Measurements from ENCODE around the gene TMEM182.

Gene TMEM182

GRCh38 chr2:102782187-102782586 is 20.4 kb downstream of the TMEM182 start:
- no peak for TF ChIP-seq POLR2A (IDR thresholded peaks at IDR 0.05; ENCODE audit: low read depth, low read length)
- FAIRE-seq (no peak), DNase-seq (ENCODE audit: insufficient read length, low spot score) (no peak)

- TF ChIP-seq POLR2A (IDR thresholded peaks at IDR 0.05; ENCODE audit: low read depth, low read length) = no peak
- no peak for FAIRE-seq
- DNase-seq (ENCODE audit: insufficient read length, low spot score) = no peak
These were observed 21.1 kb downstream of the TMEM182 start for GRCh38 chr2:102782933-102783332.

GRCh38 chr2:102783506-102784183 is 21.8 kb downstream of the TMEM182 start:
- DNase-seq (ENCODE audit: insufficient read length, low spot score) = no peak
- FAIRE-seq = no peak
- TF ChIP-seq POLR2A (IDR thresholded peaks at IDR 0.05; ENCODE audit: low read depth, low read length) = no peak

- FAIRE-seq = no peak
- no peak for TF ChIP-seq POLR2A (IDR thresholded peaks at IDR 0.05; ENCODE audit: low read depth, low read length)
- DNase-seq (ENCODE audit: insufficient read length, low spot score) = no peak
These were observed 23.1 kb downstream of the TMEM182 start for GRCh38 chr2:102784940-102785339.

GRCh38 chr2:102788216-102788884 is 26.5 kb downstream of the TMEM182 start:
- TF ChIP-seq POLR2A (IDR thresholded peaks at IDR 0.05; ENCODE audit: low read depth, low read length) = no peak
- FAIRE-seq (no peak), DNase-seq (ENCODE audit: insufficient read length, low spot score) (no peak)

GRCh38 chr2:102788885-102789260 is 27.0 kb downstream of the TMEM182 start:
- FAIRE-seq = no peak
- DNase-seq (ENCODE audit: insufficient read length, low spot score) = no peak
- TF ChIP-seq POLR2A (IDR thresholded peaks at IDR 0.05; ENCODE audit: low read depth, low read length) = no peak

GRCh38 chr2:102789349-102790090 is 27.7 kb downstream of the TMEM182 start:
- no peak for TF ChIP-seq POLR2A (IDR thresholded peaks at IDR 0.05; ENCODE audit: low read depth, low read length)
- FAIRE-seq (no peak), DNase-seq (ENCODE audit: insufficient read length, low spot score) (no peak)

- DNase-seq (ENCODE audit: insufficient read length, low spot score) = no peak
- FAIRE-seq = no peak
- no peak for TF ChIP-seq POLR2A (IDR thresholded peaks at IDR 0.05; ENCODE audit: low read depth, low read length)
These were observed 28.2 kb downstream of the TMEM182 start for GRCh38 chr2:102790091-102790455.

- FAIRE-seq (no peak), DNase-seq (ENCODE audit: insufficient read length, low spot score) (no peak)
- TF ChIP-seq POLR2A (IDR thresholded peaks at IDR 0.05; ENCODE audit: low read depth, low read length) = no peak
These were observed 30.9 kb downstream of the TMEM182 start for GRCh38 chr2:102792568-102793208.

GRCh38 chr2:102795641-102796040 is 33.8 kb downstream of the TMEM182 start:
- TF ChIP-seq POLR2A (IDR thresholded peaks at IDR 0.05; ENCODE audit: low read depth, low read length) = no peak
- DNase-seq (ENCODE audit: insufficient read length, low spot score) (no peak), FAIRE-seq (no peak)

- no peak for FAIRE-seq
These were observed 34.5 kb downstream of the TMEM182 start for GRCh38 chr2:102796337-102796736.

GRCh38 chr2:102797486-102797885 is 35.7 kb downstream of the TMEM182 start:
- FAIRE-seq (no peak), DNase-seq (ENCODE audit: insufficient read length, low spot score) (no peak)
- no peak for TF ChIP-seq POLR2A (IDR thresholded peaks at IDR 0.05; ENCODE audit: low read depth, low read length)

More at GRCh38 chr2:102796337-102796736, 34.5 kb downstream of the TMEM182 start:
- DNase-seq (ENCODE audit: insufficient read length, low spot score) = no peak
- TF ChIP-seq POLR2A (IDR thresholded peaks at IDR 0.05; ENCODE audit: low read depth, low read length) = no peak

- no peak for DNase-seq (ENCODE audit: insufficient read length, low spot score)
- FAIRE-seq = no peak
- TF ChIP-seq POLR2A (IDR thresholded peaks at IDR 0.05; ENCODE audit: low read depth, low read length) = no peak
These were observed 36.4 kb downstream of the TMEM182 start for GRCh38 chr2:102798181-102798580.

GRCh38 chr2:102801098-102801718 is 39.4 kb downstream of the TMEM182 start:
- TF ChIP-seq POLR2A (IDR thresholded peaks at IDR 0.05; ENCODE audit: low read depth, low read length) = no peak
- DNase-seq (ENCODE audit: insufficient read length, low spot score) (no peak), FAIRE-seq (no peak)
